Prostate gland (tissue), 2 donors: ENCODE measurements around the gene RHAG. TPM values are rescaled to one million over a fixed set of nuclear protein-coding genes. Genes with fewer than 3 reads are reported as not detected.

Source experiments
- DNase-seq: peaks from one replicate; pipeline ENCODE4 v3.0.0-alpha.2; 2019; ENCODE audit warnings: low spot score
- H3K27ac ChIP-seq, 2 donors: fragments of 200-600 bp; sonication (generic); 2 replicates each; pipeline ENCODE4 v1.5.1; 2017 to 2019
- H3K27me3 ChIP-seq: fragments of 200-600 bp; sonication (generic); replicated peaks from 2 replicates; pipeline ENCODE4 v1.5.1; 2019; ENCODE audit not compliant: insufficient read depth
- H3K36me3 ChIP-seq, 2 donors: fragments of 200-600 bp; sonication (generic); 1 replicate in 1 of 2; 2 replicates in 1 of 2; pipeline versions ENCODE4 v1.5.1 to v1.8.1; 2017 to 2019
- H3K4me1 ChIP-seq: fragments of 200-600 bp; sonication (generic); replicated peaks from 2 replicates; pipeline ENCODE4 v1.5.1; 2019
- H3K4me3 ChIP-seq, 2 donors: fragments of 200-600 bp; sonication (generic); 2 replicates each; pipeline ENCODE4 v1.5.1; 2017 to 2019
- H3K9me3 ChIP-seq: fragments of 200-600 bp; sonication (generic); 2 replicates; pipeline ENCODE4 v1.5.1; 2017
- CTCF ChIP-seq, 4 experiments: fragments of 200-600 bp in 2 of 4; fragments of 450-650 bp in 2 of 4; sonication (generic) in 2 of 4; IDR thresholded peaks; 1 replicate in 3 of 4; 2 replicates in 1 of 4; pipeline ENCODE4 v1.5.1; 2016 to 2019; ENCODE audit warnings: antibody characterized with exemption in 4 of 4, mild to moderate bottlenecking in 2 of 4, moderate library complexity in 2 of 4
- POLR2A ChIP-seq: fragments of 450-650 bp; IDR thresholded peaks from one replicate; pipeline ENCODE4 v1.6.1; 2016; ENCODE audit warnings: antibody characterized with exemption, mild to moderate bottlenecking
- POLR2AphosphoS5 ChIP-seq: sonication (generic); formaldehyde crosslinking; IDR thresholded peaks from one replicate; pipeline ENCODE4 v1.6.1; 2017; ENCODE audit warnings: antibody characterized with exemption
- WGBS: methylation state at CpG from one replicate; pipeline ENCODE4 v1.1.5; 2018; 5-methylcytosine and 5-hydroxymethylcytosine counted together
- intact Hi-C: fragments of 100-400 bp; cut with DNase I; formaldehyde crosslinking; loops from one replicate; pipeline ENCODE4 v1.14.2; 2022
- total RNA-seq, 2 donors: library from RNA; depleted of rRNA; stranded (reverse); fragments of >200 nt; gene quantifications; one replicate each; pipeline ENCODE4 v1.1.0, GENCODE V29; 2016

RHAG gene
- total RNA-seq, 2 donors from 2014 or later = not detected

GRCh38 chr6:49646942-49647341, 10.3 kb upstream of the RHAG start:
- H3K27me3 ChIP-seq = no peaks in the 10 kb centered on the region
- intact Hi-C loops = no loop called here
- no peak for TF ChIP-seq POLR2A
- no peak for TF ChIP-seq POLR2AphosphoS5
- TF ChIP-seq CTCF (IDR thresholded peaks at IDR 0.05) = no peak
- no peak overlapping the region for H3K4me3 ChIP-seq
- no peak overlapping the region for H3K27ac ChIP-seq
- DNase-seq = no peak
- no peaks in the 10 kb centered on the region for H3K4me1 ChIP-seq
- no peaks in the 10 kb centered on the region for H3K36me3 ChIP-seq
- WGBS = 83% methylated on average over 4 of the region's 4 CpGs
- H3K9me3 ChIP-seq = no peaks in the 10 kb centered on the region

DNA sequence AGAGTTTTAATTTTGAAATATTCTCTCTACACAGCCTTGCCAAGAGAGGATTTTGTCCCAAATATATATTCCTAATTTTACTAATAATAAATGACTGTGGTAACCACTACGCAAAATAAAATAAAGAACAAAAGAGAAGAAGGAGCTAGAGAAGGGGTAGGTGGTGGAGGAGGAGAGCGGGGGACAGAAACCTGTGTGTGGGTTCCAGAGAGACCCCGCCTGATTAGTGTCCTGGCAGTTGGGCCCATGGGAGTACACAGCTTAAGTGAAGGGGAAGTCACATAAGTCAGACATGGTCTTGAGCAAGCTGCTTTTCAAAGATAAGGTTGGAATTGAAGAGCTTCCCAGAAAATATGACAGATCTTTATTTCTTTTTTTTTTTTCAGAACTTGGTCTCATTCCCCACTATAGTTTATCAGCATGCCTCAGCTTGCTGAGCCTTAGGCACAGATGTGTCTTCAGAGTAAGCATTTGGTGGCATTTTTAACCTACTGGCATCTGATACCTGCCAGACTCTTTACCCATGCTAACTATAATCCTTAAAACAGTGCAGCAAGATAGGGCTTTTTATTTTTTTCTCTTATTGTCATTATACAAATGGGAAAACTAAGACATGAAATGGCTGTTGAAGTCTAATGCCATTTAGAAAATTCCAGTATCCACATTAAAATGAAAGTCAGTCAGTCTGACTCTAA, 9.6 kb upstream of the RHAG start:
- intact Hi-C loops = no loop called here
- Histone ChIP-seq H3K27ac (no peak overlapping the region), H3K36me3 (no peaks in the 10 kb centered on the region), H3K4me3 (no peak overlapping the region), H3K4me1 (no peaks in the 10 kb centered on the region), H3K9me3 (no peaks in the 10 kb centered on the region), H3K27me3 (no peaks in the 10 kb centered on the region)
- WGBS = 81% methylated on average over 3 of the region's 3 CpGs
- TF ChIP-seq CTCF (IDR thresholded peaks at IDR 0.05) (no peak), POLR2AphosphoS5 (no peak), POLR2A (no peak)
- no peak for DNase-seq

- DNase-seq = no peak
- Histone ChIP-seq H3K9me3 (no peaks in the 10 kb centered on the region), H3K36me3 (no peaks in the 10 kb centered on the region), H3K4me3 (no peak overlapping the region), H3K4me1 (no peaks in the 10 kb centered on the region), H3K27ac (no peak overlapping the region), H3K27me3 (no peaks in the 10 kb centered on the region)
- 94% methylated on average over 3 of the region's 3 CpGs for WGBS
- intact Hi-C loops = no loop called here
- no peak for TF ChIP-seq CTCF (IDR thresholded peaks at IDR 0.05)
- no peak for TF ChIP-seq POLR2A
- no peak for TF ChIP-seq POLR2AphosphoS5
Observed at GRCh38 chr6:49645139-49645538, 8.5 kb upstream of the RHAG start.

DNA sequence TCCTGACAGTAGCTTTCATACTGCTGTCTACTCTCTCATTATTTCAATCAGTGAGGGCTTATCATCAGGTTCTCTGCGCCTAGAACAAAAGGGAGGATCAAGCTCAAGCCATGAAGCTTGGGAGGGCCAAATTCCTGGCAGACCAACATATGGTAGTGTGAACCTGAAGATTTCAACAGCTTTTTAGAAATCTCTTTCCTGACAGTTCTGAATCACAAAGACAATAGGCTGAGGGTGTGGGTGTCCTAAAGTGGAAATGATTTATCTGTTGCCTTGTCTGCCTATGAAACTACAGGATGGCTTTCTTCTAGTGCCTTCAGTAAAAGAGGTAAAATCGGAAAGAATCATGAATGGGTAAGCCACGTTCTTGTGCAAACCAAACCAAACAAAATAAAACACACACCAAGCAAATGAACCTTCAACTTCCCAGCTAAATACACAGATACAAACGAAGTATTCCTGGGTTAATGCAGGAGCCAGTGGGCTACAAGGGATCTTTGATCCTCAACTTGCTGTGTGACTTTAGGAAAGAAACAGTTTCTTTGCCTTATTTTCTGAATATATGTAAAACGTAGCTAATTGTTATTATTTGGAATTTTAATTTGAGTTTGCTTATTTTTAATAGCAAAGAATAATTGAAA, 2.7 kb upstream of the RHAG start:
- no peak for TF ChIP-seq POLR2A
- no peak for TF ChIP-seq POLR2AphosphoS5
- no peak for TF ChIP-seq CTCF (IDR thresholded peaks at IDR 0.05)
- intact Hi-C loops = no loop called here
- no peaks in the 10 kb centered on the region for H3K4me1 ChIP-seq
- WGBS = 51% methylated on average over 5 of the region's 5 CpGs
- H3K9me3 ChIP-seq = no peaks in the 10 kb centered on the region
- H3K27ac ChIP-seq = no peak overlapping the region
- H3K27me3 ChIP-seq = no peaks in the 10 kb centered on the region
- H3K36me3 ChIP-seq = no peaks in the 10 kb centered on the region
- no peak overlapping the region for H3K4me3 ChIP-seq
- no peak for DNase-seq

DNA sequence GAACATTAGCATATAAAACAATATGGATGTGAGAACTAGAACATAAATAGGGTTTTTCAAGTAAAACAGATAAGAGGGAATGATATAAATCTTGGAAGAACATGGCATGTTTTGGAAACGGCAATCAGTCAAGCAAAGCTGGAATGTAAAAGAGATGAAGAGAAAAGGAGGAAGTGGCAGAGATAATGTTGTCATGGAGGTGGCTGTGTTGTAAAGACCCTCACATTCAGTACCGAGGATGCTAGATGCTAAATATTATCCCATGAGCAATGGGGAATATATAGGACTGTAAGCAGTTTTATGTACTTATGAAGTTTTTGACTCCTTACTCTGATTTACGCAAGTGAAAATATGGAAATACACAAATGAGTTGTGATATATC, 702 bp upstream of the RHAG start:
- intact Hi-C loops = no loop called here

More for the DNA sequence above, 702 bp upstream of the RHAG start:
- H3K27ac ChIP-seq = no peak overlapping the region
- no peak for DNase-seq
- WGBS = 64% methylated on average over 3 of the region's 3 CpGs
- H3K27me3 ChIP-seq = no peaks in the 10 kb centered on the region
- no peak for TF ChIP-seq POLR2AphosphoS5
- no peak for TF ChIP-seq CTCF (IDR thresholded peaks at IDR 0.05)
- TF ChIP-seq POLR2A = no peak
- H3K4me3 ChIP-seq = no peak overlapping the region
- H3K9me3 ChIP-seq = no peaks in the 10 kb centered on the region
- H3K36me3 ChIP-seq = no peaks in the 10 kb centered on the region
- H3K4me1 ChIP-seq = no peaks in the 10 kb centered on the region
